ENCODE results near the gene SNTG2.

SNTG2 gene

DNA sequence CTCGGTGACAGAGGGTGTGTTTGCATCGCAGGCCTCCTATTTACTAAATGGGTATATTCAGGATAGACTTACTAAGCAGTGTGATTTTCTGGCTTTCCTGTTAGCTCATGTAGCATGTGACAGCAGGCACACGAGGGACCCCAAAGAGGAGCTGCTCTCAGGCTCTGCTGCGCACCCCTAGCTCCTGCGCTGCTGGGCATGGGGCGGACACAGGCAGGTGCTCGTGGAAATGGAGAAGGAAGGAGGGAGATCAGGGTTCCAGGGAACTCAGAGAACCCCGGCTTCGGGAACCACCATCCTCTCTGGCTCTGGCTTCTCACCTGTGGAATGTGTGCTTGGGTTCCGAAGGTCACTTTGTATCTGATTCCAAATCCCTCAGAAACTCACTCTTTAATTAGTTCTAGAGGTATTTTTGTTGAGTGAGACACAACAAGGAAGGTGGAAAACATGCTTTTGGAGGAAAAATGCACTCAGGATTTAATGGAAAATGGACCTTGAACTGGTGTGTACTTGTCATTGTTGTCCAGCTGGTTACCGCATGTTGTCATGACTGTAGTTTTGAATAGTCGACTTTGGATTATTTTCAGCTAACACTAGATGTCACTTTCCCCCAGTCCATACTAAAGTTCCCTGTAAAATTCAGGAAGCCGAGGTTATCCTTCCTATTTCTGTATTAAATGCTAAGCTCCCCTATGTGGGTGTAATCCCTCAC is 3.5 kb downstream of the SNTG2 start:
- DNase-seq = no peak

DNA sequence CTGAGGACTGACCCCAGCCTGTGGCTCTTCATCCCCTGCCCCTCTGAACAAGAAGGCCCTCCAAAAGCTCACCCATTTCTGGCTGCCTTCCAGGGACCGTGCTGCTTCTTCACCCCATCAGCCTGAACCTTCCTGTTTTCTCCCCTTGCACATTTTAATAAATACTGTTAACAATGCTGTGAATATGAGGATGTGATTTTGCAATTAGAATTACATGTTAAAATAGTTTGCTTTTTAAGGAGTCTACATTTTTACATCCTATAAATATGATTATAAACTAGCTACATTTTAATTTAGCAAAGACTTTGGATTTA is 4.0 kb downstream of the SNTG2 start:
- DNase-seq = no peak

DNA sequence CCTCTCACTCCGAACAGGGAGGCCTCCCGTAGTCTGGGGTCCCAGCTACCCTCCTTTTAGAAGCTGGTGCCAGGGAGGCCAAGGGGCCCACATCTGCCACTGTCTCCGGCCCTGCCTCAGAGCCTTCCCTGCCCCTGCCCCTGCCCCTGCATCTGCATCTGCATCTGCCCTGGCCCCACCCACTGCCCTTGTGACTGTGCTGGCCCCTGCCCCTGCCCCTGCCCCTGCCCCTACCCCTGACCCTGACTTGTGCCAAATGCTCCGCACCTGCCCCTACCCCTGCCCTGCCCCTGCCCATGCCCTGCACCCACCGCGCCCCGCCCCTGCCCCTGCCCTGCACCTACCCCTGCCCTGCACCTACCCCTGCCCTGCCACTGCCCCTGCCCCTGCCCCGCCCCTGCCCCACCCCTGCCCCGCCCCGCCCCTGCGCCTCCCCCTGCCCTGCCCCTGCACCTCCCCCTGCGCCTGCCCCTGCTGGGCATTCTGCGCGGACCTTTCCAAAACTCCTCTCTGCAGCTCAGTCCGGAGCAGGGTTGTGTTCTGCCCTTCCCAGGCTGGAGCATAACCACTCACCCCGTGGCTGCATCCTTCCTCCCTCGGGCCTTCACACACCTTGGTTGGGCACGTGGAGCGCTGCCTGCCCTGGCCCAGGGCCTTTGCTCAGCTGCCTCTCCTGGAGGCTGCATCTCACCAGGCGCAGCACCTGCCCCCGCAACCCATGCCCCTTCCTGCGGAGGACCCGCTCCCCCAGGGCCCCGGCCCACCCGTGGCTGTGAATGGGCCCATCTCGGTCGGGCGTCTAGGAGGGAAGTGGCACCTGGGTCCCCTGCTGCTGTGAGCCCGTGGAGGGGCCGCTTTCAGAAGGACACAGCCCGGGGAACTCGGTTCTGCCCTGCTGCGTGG is 5.4 kb downstream of the SNTG2 start:
- DNase-seq = no peak

DNA sequence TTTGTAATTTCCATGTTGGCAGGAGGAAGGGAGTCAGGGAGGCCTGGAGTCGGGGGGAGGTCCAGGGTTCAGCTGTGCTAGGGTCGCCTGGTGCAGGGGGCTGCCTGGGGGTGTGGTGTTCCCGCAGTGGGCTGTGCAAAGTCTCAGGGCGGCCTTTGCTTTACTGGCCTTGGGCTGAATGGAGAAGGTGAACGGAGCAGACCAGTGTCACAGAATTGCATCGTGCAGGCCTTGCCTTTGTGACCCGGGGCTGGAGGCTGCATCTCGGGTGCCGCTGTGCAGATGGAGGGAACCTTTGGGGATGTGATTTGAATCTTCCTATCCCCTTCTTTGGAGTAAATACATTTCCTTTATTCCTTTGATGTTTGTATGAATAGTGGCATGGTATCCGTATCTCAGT is 8.8 kb downstream of the SNTG2 start:
- no peak for DNase-seq

DNA sequence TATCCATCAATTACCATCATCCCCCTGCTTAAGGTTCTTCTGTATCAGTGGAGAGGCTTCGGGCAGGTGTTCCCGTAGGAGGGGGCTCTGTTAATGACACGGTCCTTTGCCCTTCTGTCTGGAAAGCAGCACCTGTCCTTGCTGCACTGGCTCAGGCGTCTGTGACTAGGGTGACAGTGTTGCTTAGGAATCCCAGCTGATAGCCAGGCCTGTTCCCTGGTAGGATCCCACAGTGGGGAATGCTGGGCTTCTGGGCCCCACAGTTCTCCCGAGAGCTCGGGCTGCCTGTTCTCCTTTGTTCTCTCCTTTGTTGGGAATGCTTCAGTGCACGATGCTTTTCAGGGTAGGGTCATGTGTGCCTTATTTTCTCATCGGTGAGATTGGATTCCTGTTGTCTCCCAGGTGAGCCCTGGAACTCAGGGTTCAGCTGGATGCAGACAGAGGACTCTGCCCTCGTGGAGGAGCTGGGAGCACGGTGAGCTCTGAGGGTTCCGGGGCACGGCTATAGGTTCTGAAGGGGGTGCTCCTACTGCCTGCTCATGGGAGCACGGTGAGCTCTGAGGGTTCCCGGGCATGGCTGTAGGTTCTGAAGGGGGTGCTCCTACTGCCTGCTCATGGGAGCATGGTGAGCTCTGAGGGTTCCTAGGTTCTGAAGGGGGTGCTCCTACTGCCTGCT is 9.6 kb downstream of the SNTG2 start:
- DNase-seq = no peak

DNA sequence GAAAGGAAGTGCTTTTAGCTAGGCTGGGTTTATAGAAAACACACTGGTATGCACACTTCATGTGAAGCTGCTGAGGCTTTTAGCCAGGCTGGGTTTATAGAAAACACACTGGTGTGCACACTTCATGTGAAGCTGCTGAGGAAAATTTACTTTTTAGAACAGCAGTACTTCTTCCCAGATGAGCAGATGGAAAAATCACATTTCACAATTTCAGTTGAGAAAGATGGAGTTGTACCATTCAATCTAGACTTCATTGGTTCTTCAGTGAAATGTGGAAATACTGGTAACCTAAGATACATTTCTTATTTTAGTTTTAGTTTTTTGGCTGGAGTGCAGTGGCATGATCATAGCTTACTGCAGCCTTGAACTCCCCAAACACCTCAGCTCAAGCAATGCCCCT is 11.1 kb downstream of the SNTG2 start:
- DNase-seq = no peak

DNA sequence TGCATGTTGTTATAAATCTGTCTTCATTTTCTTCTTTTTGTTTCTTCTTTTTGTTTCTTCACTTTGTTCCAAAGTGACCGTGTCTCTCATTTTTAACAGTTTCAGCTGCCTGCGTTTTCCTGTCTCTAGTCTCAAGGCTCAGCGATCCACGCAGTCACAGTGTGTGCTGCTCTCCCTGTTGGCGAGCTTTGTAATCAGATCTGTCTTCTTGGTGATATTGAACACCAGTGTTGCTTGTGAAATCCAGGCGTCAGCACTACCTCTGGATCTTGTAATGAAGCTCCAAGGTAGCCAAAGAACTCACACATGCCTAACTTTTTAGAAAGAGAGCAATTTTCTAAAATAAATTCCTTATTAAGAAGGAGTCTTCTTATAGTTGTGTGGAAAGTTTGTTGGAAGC is 13.2 kb downstream of the SNTG2 start:
- DNase-seq = no peak

DNA sequence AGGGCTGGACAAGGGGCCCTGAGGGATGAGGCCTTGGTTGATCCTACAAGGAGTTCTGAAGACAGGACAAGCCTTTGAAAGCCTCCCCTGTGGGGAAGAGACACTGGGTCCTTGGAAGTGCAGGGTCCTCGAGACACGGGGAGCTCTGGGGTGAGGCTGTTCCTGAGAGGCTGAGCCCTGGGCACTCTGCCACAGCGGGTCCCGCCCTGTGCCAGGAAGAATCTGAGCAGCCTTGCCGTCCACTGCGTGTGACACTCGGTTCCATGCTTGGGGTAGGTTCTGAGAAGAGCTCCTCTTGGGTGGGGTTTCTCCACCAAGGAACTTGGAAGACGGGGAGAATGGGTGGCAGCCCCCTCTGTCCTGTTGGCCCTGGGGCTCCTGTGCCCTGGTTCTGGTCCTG is 13.9 kb downstream of the SNTG2 start:
- DNase-seq = no peak

DNA sequence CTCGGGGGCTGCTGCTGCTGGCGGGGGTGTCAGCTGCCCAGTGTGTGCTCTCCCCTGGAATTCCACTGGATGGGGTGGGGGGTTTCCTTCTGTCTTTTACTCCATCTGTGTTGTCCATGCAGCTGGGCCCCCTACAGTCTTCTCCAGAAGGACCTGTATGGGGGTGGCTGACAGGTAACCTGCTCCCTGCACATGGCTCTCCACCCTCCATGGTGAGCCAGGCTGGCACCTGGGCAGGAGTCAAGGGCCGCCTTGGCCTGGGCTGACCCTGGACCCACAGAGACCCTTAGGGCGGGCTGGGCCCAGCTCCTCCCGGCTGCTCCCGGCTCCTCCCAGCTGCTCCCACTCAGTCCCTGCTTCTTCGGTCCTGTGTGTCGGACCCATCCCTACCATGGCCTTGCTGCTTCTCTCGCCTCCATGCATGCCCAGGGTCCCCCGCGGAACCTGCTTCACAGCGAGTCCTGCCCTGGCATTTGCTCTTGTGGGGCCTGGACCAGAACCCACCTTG is 15.0 kb downstream of the SNTG2 start:
- no peak for DNase-seq

DNA sequence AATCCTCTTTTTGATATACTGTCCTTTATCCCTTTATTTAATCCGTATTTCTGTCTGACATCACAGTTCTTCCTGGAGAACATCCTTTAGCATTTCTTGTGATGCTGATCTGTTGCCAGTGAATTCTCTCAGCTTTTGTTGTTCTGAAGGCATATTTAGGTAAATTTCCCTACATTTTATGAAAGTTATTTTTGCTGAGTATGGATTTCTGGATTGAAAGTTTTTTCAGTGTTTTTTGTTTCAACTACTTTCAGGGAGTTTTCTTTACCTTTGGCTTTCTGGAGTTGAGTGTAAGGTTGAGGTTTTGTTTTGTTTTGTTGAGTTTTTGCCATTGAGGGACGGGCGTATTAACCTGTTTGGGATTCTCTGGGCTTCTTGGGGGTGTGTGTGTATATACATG is 22.5 kb downstream of the SNTG2 start:
- DNase-seq = no peak

DNA sequence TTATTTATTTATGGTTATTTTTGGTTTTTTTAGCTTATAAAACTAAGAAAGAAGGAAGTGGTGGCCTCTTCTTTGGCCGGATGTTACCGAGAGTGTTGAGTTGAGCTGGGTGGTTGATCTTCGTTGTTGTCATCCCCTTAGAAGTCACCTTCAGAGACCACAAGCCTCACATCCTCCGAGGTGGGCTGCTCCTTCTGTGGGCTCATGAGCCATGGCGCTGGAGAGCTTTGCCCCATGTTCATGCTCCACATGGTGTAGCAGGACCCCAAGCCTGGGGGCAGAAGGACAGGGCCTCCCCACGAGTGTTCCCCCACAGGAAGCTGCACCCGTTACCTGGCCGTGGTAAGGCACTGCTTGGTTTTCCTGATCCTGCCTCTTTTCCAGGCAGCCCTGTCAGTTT is 23.4 kb downstream of the SNTG2 start:
- no peak for DNase-seq

DNA sequence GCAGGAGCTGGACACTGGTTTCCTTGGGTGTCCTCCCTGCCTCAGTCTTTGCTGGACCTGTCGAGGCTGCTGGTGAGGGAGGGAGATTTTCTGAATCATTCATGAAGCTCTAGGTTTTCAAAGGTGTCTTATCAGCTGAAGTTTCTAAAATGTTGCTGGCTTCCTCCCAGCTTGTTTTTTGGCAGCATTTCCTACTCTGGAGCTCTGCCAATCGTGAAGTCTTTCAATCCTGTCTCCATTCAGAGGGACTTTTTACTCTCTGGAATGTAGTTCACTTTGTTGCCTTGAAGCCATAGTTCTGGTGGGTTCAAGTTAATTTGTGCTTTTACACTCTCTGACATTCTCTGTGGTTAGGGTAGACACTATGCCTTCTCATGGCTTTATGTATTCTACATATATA is 23.9 kb downstream of the SNTG2 start:
- DNase-seq = no peak

DNA sequence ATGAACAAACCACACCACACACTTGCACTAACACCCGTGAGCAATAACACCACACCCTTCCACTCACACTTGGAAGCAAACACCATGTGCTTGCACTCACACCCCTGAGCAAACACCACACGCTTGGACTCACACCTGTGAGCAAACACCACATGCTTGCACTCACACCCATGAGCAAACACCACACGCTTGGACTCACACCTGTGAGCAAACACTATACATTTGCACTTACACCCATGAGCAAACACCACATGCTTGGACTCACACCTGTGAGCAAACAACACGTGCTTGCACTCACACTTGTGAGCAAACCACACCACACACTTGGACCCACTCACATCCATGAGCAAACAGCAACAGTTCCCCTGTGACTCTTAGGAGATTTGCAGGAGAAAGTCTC is 24.4 kb downstream of the SNTG2 start:
- no peak for DNase-seq

DNA sequence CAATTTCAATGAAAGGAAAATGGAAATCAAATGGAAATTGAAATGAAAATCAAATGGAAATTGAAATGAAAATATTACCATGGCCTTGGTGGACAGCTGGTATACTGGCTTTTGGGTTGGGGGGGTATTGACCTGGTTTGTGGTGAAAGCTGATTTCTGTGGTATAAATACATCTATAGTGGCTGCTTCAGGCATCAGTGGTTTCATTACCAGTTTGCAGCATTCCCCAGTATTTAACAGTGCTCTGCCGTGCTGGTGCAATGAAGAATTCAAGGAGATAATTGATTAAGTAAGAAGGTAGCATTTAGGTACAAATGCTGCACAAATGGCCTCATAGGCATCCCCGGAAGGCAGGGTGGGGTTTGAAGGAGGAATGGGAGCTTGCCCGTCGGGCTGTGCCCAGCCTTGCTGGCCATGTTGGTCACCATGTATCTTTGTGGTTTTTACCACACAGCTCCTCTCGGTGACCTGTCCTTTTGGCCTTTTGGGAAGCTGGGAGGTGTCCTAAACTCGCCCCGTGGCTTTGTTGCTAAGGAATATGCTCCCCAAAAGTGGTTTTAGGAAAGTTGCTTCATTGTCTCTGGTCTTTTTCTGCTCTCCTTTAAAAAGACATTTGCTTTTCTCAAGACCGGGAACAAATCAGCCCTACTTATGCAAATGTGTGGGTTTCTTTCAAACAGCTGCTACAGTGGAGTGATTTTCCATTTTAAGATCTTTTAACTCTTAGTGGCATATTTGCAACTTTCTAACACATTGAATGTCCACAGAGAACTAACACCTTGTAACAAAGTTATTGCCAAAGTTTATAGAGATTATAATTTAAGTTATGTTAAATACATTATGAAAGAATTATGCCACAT is 28.6 kb downstream of the SNTG2 start:
- DNase-seq = no peak

DNA sequence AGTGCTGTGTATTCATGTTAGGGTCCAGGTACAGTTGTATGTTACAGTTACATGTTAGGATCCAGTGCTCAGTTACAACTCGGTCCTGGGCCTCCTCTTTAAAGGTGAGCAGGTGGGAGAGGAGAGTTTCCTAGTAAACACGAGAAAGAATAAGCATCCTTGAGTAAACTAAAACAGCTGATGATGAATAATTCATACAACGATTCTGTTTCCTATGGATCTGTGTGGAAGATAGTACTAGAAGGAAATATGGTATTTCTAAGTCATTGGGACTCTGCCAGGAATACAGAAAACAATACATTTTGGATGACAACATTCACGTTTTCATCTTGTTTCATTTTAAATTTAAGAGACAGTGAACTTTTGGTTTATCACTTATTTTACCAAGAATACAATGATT is 29.5 kb downstream of the SNTG2 start:
- no peak for DNase-seq

DNA sequence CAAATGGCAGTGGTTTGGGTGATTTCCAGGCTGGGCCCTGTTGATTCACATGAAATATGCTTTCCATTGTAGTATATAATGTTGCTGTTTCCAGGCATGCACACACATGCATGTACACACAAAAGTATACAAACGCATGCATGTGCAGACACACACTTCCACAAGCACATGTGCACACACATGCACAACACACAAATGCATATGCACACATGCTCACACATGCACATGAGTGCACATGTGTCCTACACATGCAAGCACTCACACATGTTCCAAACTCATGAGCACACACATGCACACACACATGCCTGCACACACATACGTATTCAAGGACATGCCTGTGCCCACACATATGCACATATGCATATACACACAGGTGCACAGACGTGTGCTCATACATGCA is 30.6 kb downstream of the SNTG2 start:
- no peak for DNase-seq

DNA sequence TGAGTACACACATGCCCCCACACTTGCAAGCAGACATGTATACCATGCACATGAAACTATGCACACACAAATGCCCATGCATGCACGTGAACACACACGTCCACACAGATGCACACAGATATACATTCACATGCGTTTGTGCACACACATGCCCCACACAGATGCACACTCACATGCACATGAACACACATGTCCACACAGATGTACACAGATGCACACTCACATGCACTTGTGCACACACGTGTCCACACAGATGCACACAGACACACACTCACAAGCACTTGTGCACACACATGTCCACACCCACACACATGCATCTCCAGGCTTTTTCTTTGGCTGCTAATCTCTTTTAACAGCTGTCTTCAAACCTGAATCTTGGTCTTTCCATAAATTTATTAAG is 31.1 kb downstream of the SNTG2 start:
- no peak for DNase-seq

DNA sequence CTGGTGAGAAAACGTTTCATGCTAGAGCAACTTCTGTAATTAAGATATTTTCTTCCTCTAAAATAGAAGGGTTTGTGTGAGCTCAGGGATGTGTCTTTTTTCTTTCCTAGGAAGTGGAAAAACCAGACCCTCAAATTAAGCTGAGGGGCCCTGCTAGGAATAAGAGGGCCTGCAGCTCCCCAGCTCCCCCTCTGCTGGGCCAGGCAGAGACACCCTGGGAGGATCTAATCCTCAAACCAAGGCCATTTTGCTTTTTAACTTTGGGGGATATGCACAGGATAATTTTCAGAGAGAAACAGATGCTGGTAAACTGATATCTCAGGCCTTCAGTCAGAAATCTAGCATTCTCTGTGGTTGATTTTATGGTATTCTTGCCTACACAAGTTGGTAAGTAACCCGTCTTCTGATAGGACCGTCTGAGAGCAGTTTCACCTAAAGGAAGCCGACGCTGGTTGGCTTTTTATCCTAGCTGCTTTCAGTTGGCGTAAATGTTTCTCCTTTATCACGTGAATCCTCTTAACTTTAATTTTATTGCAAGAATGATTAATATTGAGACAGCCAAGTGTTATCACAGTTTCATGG is 34.8 kb downstream of the SNTG2 start:
- no peak for DNase-seq

DNA sequence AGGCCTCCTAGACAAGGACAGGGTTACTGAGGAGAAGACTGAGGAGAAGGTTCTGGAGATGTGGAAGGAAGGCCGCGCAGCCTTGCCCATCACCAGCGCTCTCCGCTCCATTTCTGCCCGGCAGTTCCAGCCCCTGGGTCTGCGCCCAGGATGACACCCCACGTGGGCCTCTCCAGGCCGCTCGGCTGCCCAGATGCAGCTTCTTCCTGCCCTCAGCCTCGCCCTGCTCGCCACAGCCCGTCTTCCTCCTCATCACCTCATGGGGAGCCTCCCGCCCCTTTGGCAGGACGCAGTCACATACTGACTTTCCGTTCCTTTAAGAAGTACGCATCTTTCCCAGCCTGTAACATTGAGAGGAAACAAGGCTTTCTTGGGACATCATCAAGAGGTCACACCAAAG is 37.1 kb downstream of the SNTG2 start:
- no peak for DNase-seq

DNA sequence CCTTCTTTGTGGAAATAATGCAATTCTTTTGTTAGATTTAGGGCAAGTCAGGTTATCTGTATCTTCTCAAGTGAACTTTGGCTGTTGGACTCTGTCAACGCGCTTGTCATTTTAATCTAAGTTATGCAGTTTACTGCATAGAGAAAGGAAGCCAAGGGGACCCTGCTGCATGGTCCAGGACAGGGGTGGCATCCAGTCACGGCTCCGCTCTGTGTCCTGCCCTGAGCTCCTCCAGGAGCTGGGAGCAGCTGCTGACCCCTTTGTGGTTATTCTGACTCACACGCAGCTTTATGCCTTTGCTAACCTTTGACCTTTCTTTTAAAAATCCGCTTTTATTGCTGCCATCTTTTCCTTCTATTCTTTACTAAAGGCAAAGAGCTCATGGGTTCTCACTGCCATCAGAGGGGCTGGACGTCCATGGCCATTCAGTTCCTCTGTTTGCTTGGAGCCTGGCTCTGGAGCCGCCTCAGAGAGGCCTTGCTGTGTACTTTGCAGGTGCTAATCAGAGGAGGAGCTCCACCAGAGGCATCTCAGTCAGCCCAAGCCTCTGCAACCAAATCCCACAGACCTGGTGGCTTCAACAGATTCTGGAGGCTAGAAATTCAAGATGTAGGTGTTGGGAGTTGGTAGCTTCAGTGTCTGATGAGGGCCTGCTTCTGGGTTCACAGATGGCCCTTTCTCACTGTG is 39.3 kb downstream of the SNTG2 start:
- no peak for DNase-seq

DNA sequence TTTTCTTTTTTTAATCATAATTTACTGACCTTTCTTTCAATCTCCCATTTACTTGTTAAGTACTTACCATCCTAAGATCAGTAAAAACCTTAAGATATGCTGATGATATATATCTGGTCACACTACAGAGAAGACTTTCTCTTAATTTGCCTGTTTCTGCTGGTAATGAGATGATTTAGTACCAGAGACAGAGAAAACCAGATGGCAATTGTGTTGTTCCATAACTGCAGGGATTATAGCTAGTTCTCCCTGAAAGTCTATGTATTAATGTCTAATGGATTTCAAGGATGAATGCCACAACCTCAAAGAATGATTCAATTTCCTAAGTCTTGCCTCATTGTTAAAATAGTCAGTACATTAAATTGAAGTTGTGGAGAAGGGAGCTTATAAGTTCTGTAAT is 40.3 kb downstream of the SNTG2 start:
- no peak for DNase-seq

DNA sequence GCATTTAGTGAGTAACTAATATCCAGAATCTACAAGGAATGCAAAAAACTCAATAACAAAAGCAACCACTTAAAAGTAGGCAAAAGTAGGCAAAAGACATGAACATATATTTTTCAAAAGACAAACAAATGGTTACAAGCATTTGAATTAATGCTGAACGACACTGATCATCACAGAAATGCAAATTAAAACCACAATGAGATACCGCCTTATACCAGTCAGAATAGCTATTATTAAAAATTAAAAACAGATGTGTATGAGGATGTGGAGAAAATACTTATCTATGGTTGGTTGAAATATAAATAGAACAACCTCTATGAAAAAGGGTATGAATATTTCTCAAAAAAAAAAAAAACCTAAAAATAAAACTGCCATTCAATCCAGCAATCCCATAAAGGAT is 51.7 kb downstream of the SNTG2 start:
- DNase-seq = no peak

Measured in inflammatory macrophage (primary cell).